Esophagus squamous epithelium (tissue), 5 donors: ENCODE measurements around the gene OR10G8. TPM values are rescaled to one million over a fixed set of nuclear protein-coding genes. Genes with fewer than 3 reads are reported as not detected.
A peak's percentile ranks its signal among the peaks of the same experiment; 100 is the strongest.

Source experiments
- DNase-seq: peaks from one replicate; lab custom pipeline; 2025; lab: John Stamatoyannopoulos, UW
- H3K27ac ChIP-seq, 4 donors: fragments of 200-600 bp; sonication (generic); one replicate each; pipeline ENCODE4 v1.5.1; 2016 to 2019; ENCODE audit warnings: mild to moderate bottlenecking in 1 of 4
- H3K27me3 ChIP-seq, 4 donors: fragments of 200-600 bp; sonication (generic); 1 replicate in 3 of 4; 2 replicates in 1 of 4; pipeline versions ENCODE4 v1.5.1 to v1.6.0; 2017 to 2021; ENCODE audit warnings: antibody characterized with exemption in 1 of 4
- H3K36me3 ChIP-seq, 3 donors: fragments of 200-600 bp; sonication (generic); one replicate each; pipeline ENCODE4 v1.5.1; 2016 to 2019
- H3K4me1 ChIP-seq, 3 donors: fragments of 200-600 bp; sonication (generic); one replicate each; pipeline ENCODE4 v1.5.1; 2017 to 2019
- H3K4me3 ChIP-seq, 4 donors: fragments of 200-600 bp; sonication (generic); 1 replicate in 3 of 4; 2 replicates in 1 of 4; pipeline ENCODE4 v1.5.1; 2016 to 2019; ENCODE audit warnings: mild to moderate bottlenecking in 2 of 4, moderate library complexity in 1 of 4
- H3K9me3 ChIP-seq, 3 donors: fragments of 200-600 bp; sonication (generic); one replicate each; pipeline ENCODE4 v1.5.1; 2016 to 2019
- POLR2A ChIP-seq, 4 donors: fragments of 450-650 bp; IDR thresholded peaks; one replicate each; pipeline ENCODE4 v1.6.1; 2017; ENCODE audit warnings: antibody characterized with exemption in 4 of 4, mild to moderate bottlenecking in 4 of 4, moderate library complexity in 3 of 4
- WGBS, 2 donors: methylation state at CpG; one replicate each; pipeline ENCODE4 v1.1.5; 2018; 5-methylcytosine and 5-hydroxymethylcytosine counted together
- intact Hi-C: fragments of 100-400 bp; cut with DNase I; formaldehyde crosslinking; loops from one replicate; pipeline ENCODE4 v1.15.0; 2022
- total RNA-seq, 4 donors: library from RNA; depleted of rRNA; stranded (reverse); fragments of >200 nt; gene quantifications; one replicate each; pipeline ENCODE4 v1.1.0, GENCODE V29; 2016
- TF ChIP-seq, protein P1 (sequence below), 6 experiments: fragments of 450-650 bp in 4 of 6; fragments of 200-600 bp in 2 of 6; sonication (generic) in 2 of 6; IDR thresholded peaks; one replicate each; pipeline ENCODE4 v1.5.1; 2016 to 2019; ENCODE audit warnings: antibody characterized with exemption in 6 of 6, mild to moderate bottlenecking in 4 of 6, moderate library complexity in 4 of 6
- donor health status: DM: yes; HTN: yes; CAD: no.

The OR10G8 gene
- total RNA-seq, 4 donors from 2014 or later: not detected

DNA sequence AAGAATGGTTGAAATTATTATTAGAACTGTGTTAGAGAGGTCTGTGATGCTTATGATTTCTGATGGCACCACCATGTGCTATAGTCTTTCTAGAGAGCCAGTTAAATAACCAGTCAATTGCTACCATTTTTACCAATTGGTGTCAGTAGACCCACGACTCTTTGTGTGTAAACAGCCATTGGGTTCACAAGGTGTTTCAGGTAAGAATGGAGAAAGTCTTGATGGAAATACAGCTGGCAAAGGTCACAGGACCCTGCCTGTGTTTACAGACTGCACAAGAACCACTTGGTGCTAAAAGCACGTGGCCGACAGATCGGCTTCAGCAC, 45.0 kb downstream of the OR10G8 start:
- H3K27me3 ChIP-seq: peaks cover 0 to 69% (median 1%) of the 10 kb centered on the region in 4 donors
- intact Hi-C loops: loop anchor here (5.0 kb wide), 1 partner anchor 121 kb away; no protein-coding TSS in a partner anchor

DNA sequence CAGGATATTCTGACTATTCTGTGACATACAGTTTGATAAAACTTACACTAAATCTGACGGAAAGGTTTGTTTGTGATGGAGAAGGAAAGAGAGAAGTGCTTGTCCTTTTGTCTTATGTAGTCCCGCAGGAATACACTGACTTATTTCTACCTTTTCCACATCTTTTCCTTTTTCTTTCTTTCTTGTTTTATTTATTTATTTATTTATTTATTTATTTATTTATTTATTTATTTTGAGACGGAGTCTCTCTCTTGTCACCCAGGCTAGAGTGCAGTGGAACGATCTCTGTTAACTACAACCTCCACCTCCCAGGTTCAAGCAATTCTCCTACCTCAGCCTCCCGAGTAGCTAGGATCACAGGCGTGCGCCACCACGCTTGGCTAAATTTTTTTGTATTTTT, 45.5 kb downstream of the OR10G8 start:
- Histone ChIP-seq H3K27ac (no peak overlapping the region), H3K36me3 (no peaks in the 10 kb centered on the region), H3K4me3 (no peak overlapping the region), H3K4me1 (peaks cover 8 to 31% (median 13%) of the 10 kb centered on the region in 3 donors), H3K27me3 (peaks cover 0 to 69% (median 1%) of the 10 kb centered on the region in 4 donors), H3K9me3 (no peaks in the 10 kb centered on the region)
- intact Hi-C loops: loop anchor here (5.0 kb wide), 1 partner anchor 120 kb away; no protein-coding TSS in a partner anchor
- no peak for DNase-seq
- TF ChIP-seq, protein P1, sequence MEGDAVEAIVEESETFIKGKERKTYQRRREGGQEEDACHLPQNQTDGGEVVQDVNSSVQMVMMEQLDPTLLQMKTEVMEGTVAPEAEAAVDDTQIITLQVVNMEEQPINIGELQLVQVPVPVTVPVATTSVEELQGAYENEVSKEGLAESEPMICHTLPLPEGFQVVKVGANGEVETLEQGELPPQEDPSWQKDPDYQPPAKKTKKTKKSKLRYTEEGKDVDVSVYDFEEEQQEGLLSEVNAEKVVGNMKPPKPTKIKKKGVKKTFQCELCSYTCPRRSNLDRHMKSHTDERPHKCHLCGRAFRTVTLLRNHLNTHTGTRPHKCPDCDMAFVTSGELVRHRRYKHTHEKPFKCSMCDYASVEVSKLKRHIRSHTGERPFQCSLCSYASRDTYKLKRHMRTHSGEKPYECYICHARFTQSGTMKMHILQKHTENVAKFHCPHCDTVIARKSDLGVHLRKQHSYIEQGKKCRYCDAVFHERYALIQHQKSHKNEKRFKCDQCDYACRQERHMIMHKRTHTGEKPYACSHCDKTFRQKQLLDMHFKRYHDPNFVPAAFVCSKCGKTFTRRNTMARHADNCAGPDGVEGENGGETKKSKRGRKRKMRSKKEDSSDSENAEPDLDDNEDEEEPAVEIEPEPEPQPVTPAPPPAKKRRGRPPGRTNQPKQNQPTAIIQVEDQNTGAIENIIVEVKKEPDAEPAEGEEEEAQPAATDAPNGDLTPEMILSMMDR (IDR thresholded peaks at IDR 0.05): no peak
- TF ChIP-seq POLR2A (IDR thresholded peaks at IDR 0.05): no peak
- WGBS, 2 donors: 84 to 88% methylated on average over 8 of the region's 8 CpGs

More for the DNA sequence above, 45.0 kb downstream of the OR10G8 start:
- peaks cover 8 to 29% (median 13%) of the 10 kb centered on the region in 3 donors for H3K4me1 ChIP-seq
- H3K27ac ChIP-seq: no peak overlapping the region
- no peaks in the 10 kb centered on the region for H3K36me3 ChIP-seq
- WGBS, 2 donors: 49 to 54% methylated on average over 4 of the region's 4 CpGs
- no peak overlapping the region for H3K4me3 ChIP-seq
- no peak for TF ChIP-seq POLR2A (IDR thresholded peaks at IDR 0.05)
- TF ChIP-seq, protein P1 (IDR thresholded peaks at IDR 0.05): peak in 1 of 6 experiments; percentile 13
- DNase-seq: no peak
- H3K9me3 ChIP-seq: no peaks in the 10 kb centered on the region

DNA sequence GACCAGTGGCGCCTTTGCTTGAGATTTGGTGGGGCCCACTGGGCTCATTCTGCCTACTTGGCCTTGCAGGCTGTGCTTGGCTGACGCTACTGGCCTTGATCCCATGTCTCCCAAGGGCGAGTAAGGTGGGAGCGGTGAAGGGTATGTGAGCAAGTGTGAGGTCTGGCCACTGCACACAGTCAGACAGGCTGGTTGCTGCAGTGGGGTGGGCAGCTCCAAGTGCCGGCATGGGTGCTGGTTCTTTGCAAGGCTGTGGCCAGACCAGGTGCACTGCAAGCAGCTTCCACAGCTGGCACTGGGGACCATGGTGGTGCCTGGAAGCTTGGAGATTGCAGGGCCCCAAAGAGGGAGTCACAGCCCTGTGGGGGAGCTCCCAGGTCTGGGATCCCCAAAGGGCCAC, 48.0 kb downstream of the OR10G8 start:
- no peak overlapping the region for H3K4me3 ChIP-seq
- H3K27ac ChIP-seq: no peak overlapping the region
- TF ChIP-seq POLR2A (IDR thresholded peaks at IDR 0.05): no peak
- TF ChIP-seq, protein P1 (IDR thresholded peaks at IDR 0.05): no peak
- DNase-seq: no peak
- H3K27me3 ChIP-seq: peaks cover 0 to 63% (median 1%) of the 10 kb centered on the region in 4 donors
- intact Hi-C loops: loop anchor here (5.0 kb wide), 1 partner anchor 118 kb away; no protein-coding TSS in a partner anchor
- no peaks in the 10 kb centered on the region for H3K36me3 ChIP-seq
- H3K4me1 ChIP-seq: peaks cover 8 to 26% (median 12%) of the 10 kb centered on the region in 3 donors
- H3K9me3 ChIP-seq: no peaks in the 10 kb centered on the region
- WGBS, 2 donors: 71 to 94% methylated on average over 2 to 4 of the region's 5 CpGs

DNA sequence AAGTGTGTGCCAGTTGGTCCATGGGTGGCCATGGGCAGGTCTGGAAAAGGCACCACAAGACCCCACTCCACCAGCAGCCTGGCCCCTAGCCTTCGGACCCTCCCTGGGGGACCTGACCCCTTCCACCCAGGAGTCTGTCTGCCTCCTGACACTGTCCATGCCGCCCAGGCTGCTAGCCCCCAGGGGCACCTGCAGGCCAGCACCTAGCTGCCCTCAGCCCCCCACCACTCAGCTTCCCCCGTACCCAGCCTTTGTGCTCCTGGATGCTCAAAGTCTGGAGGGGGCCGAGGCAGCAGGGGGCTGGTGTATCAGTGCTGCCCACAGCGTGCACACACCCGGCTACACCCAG, 48.9 kb downstream of the OR10G8 start:
- H3K27ac ChIP-seq: peak overlapping the region in 1 of 4 donors; percentile 21
- WGBS, 2 donors: no CpG with 5 or more reads among the region's 6 CpGs
- H3K4me1 ChIP-seq: peaks cover 8 to 21% (median 9%) of the 10 kb centered on the region in 3 donors
- peaks cover 0 to 55% (median 1%) of the 10 kb centered on the region in 4 donors for H3K27me3 ChIP-seq
- H3K36me3 ChIP-seq: no peaks in the 10 kb centered on the region
- TF ChIP-seq POLR2A (IDR thresholded peaks at IDR 0.05): no peak
- TF ChIP-seq, protein P1 (IDR thresholded peaks at IDR 0.05): no peak
- H3K9me3 ChIP-seq: no peaks in the 10 kb centered on the region
- no peak for DNase-seq
- intact Hi-C loops: no loop called here
- H3K4me3 ChIP-seq: peak overlapping the region in 3 of 4 donors; percentile 36 to 62 (median 38)

DNA sequence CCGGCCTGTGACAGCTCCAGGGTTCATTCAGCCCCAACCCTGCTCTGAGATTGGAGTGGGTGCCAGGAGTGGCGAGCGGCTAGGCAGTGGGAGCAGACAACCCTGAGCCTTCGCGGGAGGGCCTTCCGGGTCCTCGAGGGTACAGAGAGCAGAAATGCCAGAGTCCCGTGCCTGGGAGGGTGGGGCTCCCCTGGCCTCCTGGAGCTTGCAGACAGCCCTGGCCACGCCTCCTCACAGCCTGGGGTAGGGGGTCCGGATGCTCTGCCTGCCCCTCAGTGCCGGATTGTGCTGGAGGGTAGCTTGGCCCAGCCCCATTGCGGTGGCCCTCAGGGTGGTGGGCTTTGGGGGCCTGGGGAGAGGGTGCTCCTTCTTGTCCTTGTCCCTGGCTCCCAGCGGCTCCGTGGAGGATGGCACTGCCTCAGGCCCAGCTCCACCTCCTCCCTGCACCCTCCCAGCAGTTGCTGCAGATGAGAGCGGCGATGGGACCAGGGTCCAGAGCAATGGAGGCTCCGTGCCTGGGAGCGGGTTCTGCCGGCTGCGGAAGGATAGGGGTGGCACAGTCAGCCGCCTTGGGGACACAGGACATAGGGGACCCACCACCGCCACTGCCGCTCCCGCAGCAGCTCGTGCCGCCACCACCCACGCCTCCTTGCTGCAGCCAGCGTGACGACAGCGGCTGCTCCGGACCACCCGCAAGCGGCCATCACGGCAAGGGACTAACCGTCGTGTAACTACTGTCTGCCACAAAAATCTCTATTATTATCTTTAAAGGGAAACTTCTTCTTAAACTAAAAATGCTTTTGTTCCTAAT, 49.4 kb downstream of the OR10G8 start:
- DNase-seq: no peak
- intact Hi-C loops: no loop called here
- H3K4me3 ChIP-seq: peak overlapping the region in 3 of 4 donors; percentile 36 to 62 (median 38)
- H3K27me3 ChIP-seq: peaks cover 0 to 49% (median 1%) of the 10 kb centered on the region in 4 donors
- H3K27ac ChIP-seq: peak overlapping the region in 2 of 4 donors; percentile 27 to 46
- H3K9me3 ChIP-seq: no peaks in the 10 kb centered on the region
- WGBS, 2 donors: 0 to 11% methylated on average over 10 to 21 of the region's 36 CpGs
- TF ChIP-seq, protein P1 (IDR thresholded peaks at IDR 0.05): no peak
- no peak for TF ChIP-seq POLR2A (IDR thresholded peaks at IDR 0.05)
- H3K4me1 ChIP-seq: peaks cover 8 to 21% (median 9%) of the 10 kb centered on the region in 3 donors
- H3K36me3 ChIP-seq: no peaks in the 10 kb centered on the region
